ENCODE results near the gene IDI2. TPM values are rescaled to one million over a fixed set of nuclear protein-coding genes. Genes with fewer than 3 reads are reported as not detected.

IDI2 gene
- total and polyA plus RNA-seq, 2 of the 13 experiments (the other 11 are each of a cell fraction or from before 2014, with no cell fraction given), result not detected

GRCh38 chr10:1056326-1057105 is 30.9 kb upstream of the IDI2 start, which contains the start of gene WDR37 (continued):
- TF ChIP-seq, protein P1, sequence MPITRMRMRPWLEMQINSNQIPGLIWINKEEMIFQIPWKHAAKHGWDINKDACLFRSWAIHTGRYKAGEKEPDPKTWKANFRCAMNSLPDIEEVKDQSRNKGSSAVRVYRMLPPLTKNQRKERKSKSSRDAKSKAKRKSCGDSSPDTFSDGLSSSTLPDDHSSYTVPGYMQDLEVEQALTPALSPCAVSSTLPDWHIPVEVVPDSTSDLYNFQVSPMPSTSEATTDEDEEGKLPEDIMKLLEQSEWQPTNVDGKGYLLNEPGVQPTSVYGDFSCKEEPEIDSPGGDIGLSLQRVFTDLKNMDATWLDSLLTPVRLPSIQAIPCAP (CRISPR knock-in tag; IDR thresholded peaks at IDR 0.05; ENCODE audit: low read depth), result no peak
- TF ChIP-seq ZNF607 (CRISPR knock-in tag; IDR thresholded peaks at IDR 0.05; ENCODE audit: borderline replicate concordance), result peak; percentile 75
- no peak for TF ChIP-seq PAF1 (CRISPR knock-in tag; IDR thresholded peaks at IDR 0.05)
- 0 out of 2 replicates have a peak, but pooled peaks have one; percentile 56 for TF ChIP-seq SMAD1 (CRISPR knock-in tag; IDR thresholded peaks at IDR 0.05; ENCODE audit: borderline replicate concordance, low read depth)
- peak; percentile 41; the same call in 1 of the 2 replicates for TF ChIP-seq ZBED4 (CRISPR knock-in tag; IDR thresholded peaks at IDR 0.05; ENCODE audit: borderline replicate concordance)
- no peak for TF ChIP-seq STAT6 (CRISPR knock-in tag; IDR thresholded peaks at IDR 0.05; ENCODE audit: borderline replicate concordance)
- no peak for TF ChIP-seq CEBPB (IDR thresholded peaks at IDR 0.05; ENCODE audit: borderline replicate concordance, low read depth, low read length)
- TF ChIP-seq ZNF563 (CRISPR knock-in tag; IDR thresholded peaks at IDR 0.05), result peak; percentile 75
- peak; percentile 88; the same call in 1 of the 2 replicates for TF ChIP-seq HDAC1 (CRISPR knock-in tag; IDR thresholded peaks at IDR 0.05)
- TF ChIP-seq IKZF4 (CRISPR knock-in tag; IDR thresholded peaks at IDR 0.05; ENCODE audit: borderline replicate concordance, low read depth, not compliant biosample characterization), result peak; percentile 7
- TF ChIP-seq ZNF143 (CRISPR knock-in tag; IDR thresholded peaks at IDR 0.05), result 0 out of 2 replicates have a peak, but pooled peaks have one; percentile 33
- TF ChIP-seq GLI4 (CRISPR knock-in tag; IDR thresholded peaks at IDR 0.05; ENCODE audit: borderline replicate concordance), result no peak
- no peak for TF ChIP-seq TBL1XR1 (IDR thresholded peaks at IDR 0.05; ENCODE audit: borderline replicate concordance, low read length, partially characterized antibody)
- no peak for TF ChIP-seq FOSL1 (CRISPR knock-in tag; IDR thresholded peaks at IDR 0.05; ENCODE audit: borderline replicate concordance)
- TF ChIP-seq ZNF230 (CRISPR knock-in tag; IDR thresholded peaks at IDR 0.05), result no peak
- no peak for TF ChIP-seq RFX1 (IDR thresholded peaks at IDR 0.05)
- TF ChIP-seq ZNF598 (CRISPR knock-in tag; IDR thresholded peaks at IDR 0.05; ENCODE audit: borderline replicate concordance), result no peak; the same call in 1 of the 2 replicates
- TF ChIP-seq KDM5A (IDR thresholded peaks at IDR 0.05; ENCODE audit: borderline replicate concordance, low read length), result peak; percentile 82
